Fibroblast of lung (primary cell): ENCODE measurements around the gene FZR1. TPM values are rescaled to one million over a fixed set of nuclear protein-coding genes. Genes with fewer than 3 reads are reported as not detected.

ENCODE experiments used
- polyA plus RNA-seq, 2 donors: library from polyadenylated mRNA; depleted of rRNA in 1 of 2; stranded (reverse) in 1 of 2; unstranded in 1 of 2; fragments of >200 nt; gene quantifications; 2 replicates each; pipeline ENCODE4 v1.2.1, GENCODE V29; 2011 to 2012; ENCODE audit warnings: missing spikeins in 1 of 2
- total RNA-seq: library from RNA; depleted of rRNA; stranded (reverse); fragments of >200 nt; gene quantifications from 2 replicates; pipeline ENCODE4 v1.2.1, GENCODE V29; 2014

Gene FZR1
- total and polyA plus RNA-seq, 2 donors (not counting 1 experiment from before 2014, with no cell fraction given): 15.0 to 38.0 TPM

Other genes starting within 250 kb of the FZR1 start
- 34.9 and 66.4 TPM in 2 replicates for gene NFIC, start 139.7 kb upstream of the FZR1 start, total RNA-seq
- gene NFIC, start 139.7 kb upstream of the FZR1 start, polyA plus RNA-seq: 7.9 and 16.6 TPM in 2 replicates
- gene SMIM24, start 25.8 kb upstream of the FZR1 start, total RNA-seq: not detected in 2 replicates
- gene SMIM24, start 25.8 kb upstream of the FZR1 start, polyA plus RNA-seq: not detected in 2 replicates
- not detected in 2 replicates for gene SMIM44, start 22.9 kb upstream of the FZR1 start, total RNA-seq
- not detected in 2 replicates for gene SMIM44, start 22.9 kb upstream of the FZR1 start, polyA plus RNA-seq
- gene DOHH, start 5.6 kb upstream of the FZR1 start, total RNA-seq: 10.1 and 10.3 TPM in 2 replicates
- gene DOHH, start 5.6 kb upstream of the FZR1 start, polyA plus RNA-seq: 4.1 and 5.0 TPM in 2 replicates
- not detected in 2 replicates for gene TEKTIP1, start 32.9 kb downstream of the FZR1 start, total RNA-seq
- not detected in 2 replicates for gene TEKTIP1, start 32.9 kb downstream of the FZR1 start, polyA plus RNA-seq
- 69.9 and 79.9 TPM in 2 replicates for gene MFSD12, start 51.3 kb downstream of the FZR1 start, total RNA-seq
- 19.9 and 20.6 TPM in 2 replicates for gene MFSD12, start 51.3 kb downstream of the FZR1 start, polyA plus RNA-seq
- 55.5 and 63.6 TPM in 2 replicates for gene HMG20B, start 66.6 kb downstream of the FZR1 start, total RNA-seq
- gene HMG20B, start 66.6 kb downstream of the FZR1 start, polyA plus RNA-seq: 27.3 and 30.1 TPM in 2 replicates
- under 0.01 TPM in 2 replicates for gene GIPC3, start 79.2 kb downstream of the FZR1 start, total RNA-seq
- gene GIPC3, start 79.2 kb downstream of the FZR1 start, polyA plus RNA-seq: 0.20 and 0.60 TPM in 2 replicates
- 0.77 and 1.8 TPM in 2 replicates for gene TBXA2R, start 100.6 kb downstream of the FZR1 start, total RNA-seq
- 1.1 and 1.3 TPM in 2 replicates for gene TBXA2R, start 100.6 kb downstream of the FZR1 start, polyA plus RNA-seq
- 19.7 and 20.0 TPM in 2 replicates for gene CACTIN, start 120.5 kb downstream of the FZR1 start, total RNA-seq
- gene CACTIN, start 120.5 kb downstream of the FZR1 start, polyA plus RNA-seq: 6.7 and 9.4 TPM in 2 replicates
- gene PIP5K1C, start 194.2 kb downstream of the FZR1 start, total RNA-seq: 11.3 and 16.7 TPM in 2 replicates
- gene PIP5K1C, start 194.2 kb downstream of the FZR1 start, polyA plus RNA-seq: 8.7 and 12.9 TPM in 2 replicates
- not detected in 2 replicates for gene TJP3, start 202.1 kb downstream of the FZR1 start, total RNA-seq
- gene TJP3, start 202.1 kb downstream of the FZR1 start, polyA plus RNA-seq: not detected in 2 replicates